ENCODE data around the gene ITM2C. TPM values are rescaled to one million over a fixed set of nuclear protein-coding genes. Genes with fewer than 3 reads are reported as not detected.

Gene ITM2C
- total RNA-seq, 2 experiments from 2014 or later: 43.2 to 43.4 TPM

DNA sequence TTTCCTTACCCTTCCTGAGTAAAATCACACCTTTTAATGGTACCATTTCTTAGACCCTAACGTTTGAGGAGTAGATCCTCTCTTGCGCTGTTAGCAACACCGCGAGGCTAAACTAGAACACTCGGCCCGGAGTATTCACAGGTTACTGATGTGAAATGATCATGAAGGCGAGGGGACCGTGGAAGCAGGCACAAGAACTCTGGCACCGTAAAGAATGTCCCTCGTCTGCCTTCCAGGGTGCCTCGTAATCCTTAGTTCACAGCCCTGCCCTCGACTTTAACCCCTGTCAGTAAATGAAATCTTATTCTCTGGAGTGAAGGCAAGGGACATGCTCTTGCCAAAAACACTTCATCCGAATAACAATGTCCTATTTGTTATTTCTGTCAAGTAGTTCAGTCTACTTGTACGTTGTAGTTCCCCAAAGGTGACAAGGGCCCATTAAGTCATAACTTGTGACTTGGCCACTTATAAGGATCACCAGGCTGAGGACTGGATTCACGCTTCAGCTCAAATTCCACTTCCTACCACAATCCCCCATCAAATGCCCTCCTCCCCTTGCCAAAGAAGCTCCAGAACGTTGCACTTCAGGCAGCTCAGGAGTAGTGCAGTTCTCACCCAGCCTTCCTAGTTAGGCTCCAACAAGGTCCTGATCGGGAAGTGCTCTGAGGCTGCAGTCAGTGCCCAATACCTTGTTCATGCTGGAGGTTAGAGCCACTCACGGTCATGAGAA is 43.3 kb upstream of the ITM2C start:
- TF ChIP-seq, protein P1, sequence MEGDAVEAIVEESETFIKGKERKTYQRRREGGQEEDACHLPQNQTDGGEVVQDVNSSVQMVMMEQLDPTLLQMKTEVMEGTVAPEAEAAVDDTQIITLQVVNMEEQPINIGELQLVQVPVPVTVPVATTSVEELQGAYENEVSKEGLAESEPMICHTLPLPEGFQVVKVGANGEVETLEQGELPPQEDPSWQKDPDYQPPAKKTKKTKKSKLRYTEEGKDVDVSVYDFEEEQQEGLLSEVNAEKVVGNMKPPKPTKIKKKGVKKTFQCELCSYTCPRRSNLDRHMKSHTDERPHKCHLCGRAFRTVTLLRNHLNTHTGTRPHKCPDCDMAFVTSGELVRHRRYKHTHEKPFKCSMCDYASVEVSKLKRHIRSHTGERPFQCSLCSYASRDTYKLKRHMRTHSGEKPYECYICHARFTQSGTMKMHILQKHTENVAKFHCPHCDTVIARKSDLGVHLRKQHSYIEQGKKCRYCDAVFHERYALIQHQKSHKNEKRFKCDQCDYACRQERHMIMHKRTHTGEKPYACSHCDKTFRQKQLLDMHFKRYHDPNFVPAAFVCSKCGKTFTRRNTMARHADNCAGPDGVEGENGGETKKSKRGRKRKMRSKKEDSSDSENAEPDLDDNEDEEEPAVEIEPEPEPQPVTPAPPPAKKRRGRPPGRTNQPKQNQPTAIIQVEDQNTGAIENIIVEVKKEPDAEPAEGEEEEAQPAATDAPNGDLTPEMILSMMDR (IDR thresholded peaks at IDR 0.05): no peak
- ATAC-seq (no peak), DNase-seq (no peak)
- peaks cover 13% of the 10 kb centered on the region for H3K4me1 Mint-ChIP-seq (ENCODE audit: low read depth)
- H3K27me3 Mint-ChIP-seq: peaks cover 10% of the 10 kb centered on the region
- ChIA-PET POLR2A (interaction anchor here (1.1 to 1.5 kb wide), 2 partner anchors 10 to 166 kb away, joined by 3 to 4 read pairs; no protein-coding TSS in a partner anchor), CTCF (interaction anchor here (2.1 to 3.5 kb wide), 2 partner anchors 166 to 231 kb away, joined by 8 to 75 read pairs; no protein-coding TSS in a partner anchor)
- H3K4me3 Mint-ChIP-seq: no peak overlapping the region
- intact Hi-C loops (cut with micrococcal nuclease): loop anchor here (10.0 kb wide), 1 partner anchor 233 kb away; the partner anchor contains the start of gene PSMD1
- no peaks in the 10 kb centered on the region for H3K9me3 Mint-ChIP-seq
- H3K36me3 Mint-ChIP-seq (ENCODE audit: low read depth): peaks cover 21% of the 10 kb centered on the region
- peak overlapping the region; percentile 39 for H3K27ac Mint-ChIP-seq

DNA sequence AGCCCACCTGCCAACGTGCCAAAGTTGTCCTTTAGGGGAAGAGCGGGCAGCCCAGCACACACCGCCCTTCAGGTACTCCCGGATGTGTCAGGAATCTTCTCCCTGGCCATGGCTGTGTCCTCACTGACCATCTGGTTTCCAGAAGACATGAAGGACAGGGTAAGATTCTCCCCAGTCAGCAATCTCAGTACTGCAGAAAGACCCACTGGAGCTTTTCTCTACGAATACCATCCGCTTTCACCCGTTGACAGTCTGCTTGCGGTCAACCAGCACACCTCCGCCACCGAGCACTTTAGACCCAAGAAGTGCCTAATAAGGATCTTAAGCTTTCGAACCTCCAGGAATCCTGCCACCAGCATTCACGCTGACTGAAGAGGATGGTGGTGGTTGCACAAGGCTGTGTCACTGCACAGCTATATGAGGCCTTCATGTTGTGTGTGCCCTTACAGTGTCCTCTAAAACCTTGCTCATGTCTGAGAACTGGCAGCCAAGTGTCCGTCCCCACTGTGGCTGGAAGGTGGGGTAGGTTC is 42.7 kb upstream of the ITM2C start:
- Mint-ChIP-seq H3K27me3 (peaks cover 16% of the 10 kb centered on the region), H3K4me1 (ENCODE audit: low read depth) (peaks cover 11% of the 10 kb centered on the region), H3K36me3 (ENCODE audit: low read depth) (peaks cover 16% of the 10 kb centered on the region), H3K9me3 (no peaks in the 10 kb centered on the region), H3K27ac (no peak overlapping the region), H3K4me3 (no peak overlapping the region)
- TF ChIP-seq, protein P1 (IDR thresholded peaks at IDR 0.05): no peak
- DNase-seq (no peak), ATAC-seq (no peak)
- POLR2A ChIA-PET: interaction anchor here (1.1 to 1.5 kb wide), 2 partner anchors 11 to 165 kb away, joined by 3 to 4 read pairs; no protein-coding TSS in a partner anchor
- CTCF ChIA-PET: interaction anchor here (2.1 to 3.5 kb wide), 3 partner anchors 26 to 231 kb away, joined by 8 to 75 read pairs (median 44); no protein-coding TSS in a partner anchor
- intact Hi-C loops (cut with micrococcal nuclease): loop anchor here (10.0 kb wide), 1 partner anchor 233 kb away; the partner anchor contains the start of gene PSMD1

DNA sequence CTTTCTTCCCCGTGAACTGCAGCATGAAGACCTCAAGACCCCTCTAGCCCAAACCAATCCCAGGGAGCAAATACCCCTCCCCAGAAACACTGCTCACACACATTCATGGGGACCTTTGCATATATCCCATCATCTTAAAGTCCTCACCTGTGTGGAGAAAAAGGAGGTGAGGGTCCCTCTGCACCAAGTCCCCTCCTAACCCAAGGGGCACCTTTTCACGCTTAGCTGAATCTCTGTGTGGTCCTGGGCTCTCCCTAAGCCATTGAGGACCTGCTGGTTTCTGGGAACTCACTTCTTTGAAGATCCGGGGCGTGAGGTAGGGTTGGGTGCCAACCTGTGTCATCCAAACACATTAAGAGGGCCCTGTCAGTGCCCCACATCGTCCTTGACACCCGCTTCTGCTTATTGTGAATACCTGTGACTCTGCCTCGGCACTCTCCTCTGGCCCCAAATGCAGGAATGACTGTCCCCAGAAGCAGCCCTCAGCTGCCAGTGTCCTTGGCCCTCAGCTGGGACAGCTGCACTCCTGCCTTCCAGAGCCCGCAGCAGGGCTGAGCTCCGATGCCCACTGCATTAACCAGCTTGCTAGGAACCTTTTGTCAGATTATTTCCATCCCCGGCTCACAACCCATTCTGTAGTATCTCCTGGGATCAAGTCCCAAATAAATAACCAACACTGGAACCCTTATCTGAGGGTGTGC is 41.3 kb upstream of the ITM2C start:
- TF ChIP-seq, protein P1 (IDR thresholded peaks at IDR 0.05): no peak
- H3K27ac Mint-ChIP-seq: no peak overlapping the region
- no peak for DNase-seq
- no peak overlapping the region for H3K4me3 Mint-ChIP-seq
- peaks cover 8% of the 10 kb centered on the region for H3K36me3 Mint-ChIP-seq (ENCODE audit: low read depth)
- ATAC-seq: no peak
- POLR2A ChIA-PET: interaction anchor here (0.9 to 1.5 kb wide), 3 partner anchors 9 to 164 kb away, joined by 3 to 5 read pairs (median 3); no protein-coding TSS in a partner anchor
- peaks cover 11% of the 10 kb centered on the region for H3K4me1 Mint-ChIP-seq (ENCODE audit: low read depth)
- intact Hi-C loops (cut with micrococcal nuclease): loop anchor here (10.0 kb wide), 1 partner anchor 231 kb away; the partner anchor contains the start of gene PSMD1
- H3K27me3 Mint-ChIP-seq: peaks cover 24% of the 10 kb centered on the region
- H3K9me3 Mint-ChIP-seq: no peaks in the 10 kb centered on the region
- CTCF ChIA-PET: interaction anchor here (1.0 to 3.5 kb wide), 20 partner anchors 8 to 281 kb away, joined by 3 to 75 read pairs (median 7); partner anchors contain the start of gene SPATA3

DNA sequence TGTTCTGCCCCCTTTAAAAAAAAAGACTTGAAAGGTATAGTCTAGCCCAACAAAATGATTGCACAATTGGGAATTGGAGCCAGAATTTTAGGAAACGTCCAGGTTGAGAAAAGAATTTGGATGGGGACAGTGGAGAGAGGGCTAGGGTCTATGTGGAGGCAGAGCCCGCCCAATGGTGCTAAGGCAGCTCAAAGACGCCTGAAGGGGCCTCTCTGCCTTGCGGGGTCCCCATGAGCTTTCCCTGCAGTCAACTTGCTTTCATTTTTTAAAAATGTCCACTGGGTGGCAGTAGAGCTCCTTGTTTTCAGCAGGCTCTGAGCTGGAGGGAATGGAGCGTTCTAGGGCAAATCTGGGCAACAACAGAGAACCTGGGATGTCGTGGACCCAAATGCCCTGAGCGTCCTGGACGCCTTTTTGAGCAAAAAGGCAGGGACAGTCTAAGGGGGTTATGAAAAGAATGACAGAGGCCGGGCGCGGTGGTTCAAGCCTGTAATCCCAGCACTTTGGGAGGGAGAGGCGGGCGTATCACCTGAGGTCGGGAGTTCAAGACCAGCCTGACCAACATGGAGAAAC is 40.2 kb upstream of the ITM2C start:
- POLR2A ChIA-PET: interaction anchor here (0.7 to 1.4 kb wide), 4 partner anchors 80 to 228 kb away, joined by 3 to 5 read pairs (median 4); no protein-coding TSS in a partner anchor

More for the DNA sequence above, 40.2 kb upstream of the ITM2C start:
- TF ChIP-seq, protein P1 (IDR thresholded peaks at IDR 0.05): peak; percentile 69
- Mint-ChIP-seq H3K4me3 (no peak overlapping the region), H3K9me3 (no peaks in the 10 kb centered on the region), H3K36me3 (ENCODE audit: low read depth) (peaks cover 2% of the 10 kb centered on the region), H3K27me3 (peaks cover 30% of the 10 kb centered on the region), H3K4me1 (ENCODE audit: low read depth) (peaks cover 7% of the 10 kb centered on the region), H3K27ac (no peak overlapping the region)
- ATAC-seq: peak; percentile 81
- CTCF ChIA-PET: interaction anchor here (0.6 to 3.5 kb wide), 59 partner anchors 8 to 757 kb away, joined by 3 to 75 read pairs (median 5); partner anchors contain the start of genes GPR55, ITM2C and SPATA3
- peak; percentile 65 for DNase-seq
- intact Hi-C loops (cut with micrococcal nuclease): loop anchor here (10.0 kb wide), 1 partner anchor 230 kb away; the partner anchor contains the start of gene PSMD1
